AG09309 (cell line): ENCODE results near the gene ZFP1.

Experiments
- DNase-seq: peaks from one replicate; pipeline ENCODE4 v3.0.0-alpha.2; 2010; ENCODE audit warnings: low read depth
- H3K4me3 ChIP-seq: 2 replicates; pipeline ENCODE4 v1.5.1; 2011; ENCODE audit warnings: mild to moderate bottlenecking, low read depth, low read length, moderate library complexity; ENCODE audit not compliant: control insufficient read depth
- CTCF ChIP-seq: IDR thresholded peaks from 2 replicates; pipeline ENCODE4 v1.5.1; 2011; ENCODE audit warnings: mild to moderate bottlenecking, low read depth, low read length, inconsistent platforms; ENCODE audit not compliant: insufficient read depth, control insufficient read depth; ENCODE audit errors: missing control alignments

ZFP1 gene

GRCh38 chr16:75188832-75189477 lies 40.6 kb downstream of the ZFP1 start:
- no peak for DNase-seq
- H3K4me3 ChIP-seq = no peak overlapping the region
- TF ChIP-seq CTCF = no peak

- no peak for DNase-seq
Observed at GRCh38 chr16:75189638-75190245, 41.4 kb downstream of the ZFP1 start.

GRCh38 chr16:75192606-75193264 lies 44.4 kb downstream of the ZFP1 start:
- no peak for DNase-seq
- no peak for TF ChIP-seq CTCF
- no peak overlapping the region for H3K4me3 ChIP-seq

More at GRCh38 chr16:75189638-75190245, 41.4 kb downstream of the ZFP1 start:
- H3K4me3 ChIP-seq = no peak overlapping the region
- TF ChIP-seq CTCF = no peak

GRCh38 chr16:75193265-75193650 lies 44.9 kb downstream of the ZFP1 start:
- no peak for DNase-seq
- TF ChIP-seq CTCF = no peak
- no peak overlapping the region for H3K4me3 ChIP-seq

- H3K4me3 ChIP-seq = no peak overlapping the region
- TF ChIP-seq CTCF = no peak
- DNase-seq = no peak
Observed at GRCh38 chr16:75193730-75194444, 45.6 kb downstream of the ZFP1 start.
